Measurements from ENCODE around the gene PRELID1. TPM values are rescaled to one million over a fixed set of nuclear protein-coding genes. Genes with fewer than 3 reads are reported as not detected.

The PRELID1 gene
- total RNA-seq, 1 donor from 2014 or later = 88.2 TPM

- H3K9me3 Mint-ChIP-seq (ENCODE audit: unreplicated experiment) = peaks cover 1% of the 10 kb centered on the region
- H3K4me3 Mint-ChIP-seq (ENCODE audit: unreplicated experiment) = no peak overlapping the region
- H3K4me1 Mint-ChIP-seq (ENCODE audit: low read depth, unreplicated experiment) = peaks cover 13% of the 10 kb centered on the region
- no peak overlapping the region for H3K27ac Mint-ChIP-seq (ENCODE audit: unreplicated experiment)
- H3K27me3 Mint-ChIP-seq (ENCODE audit: unreplicated experiment) = peaks cover 8% of the 10 kb centered on the region
- H3K36me3 Mint-ChIP-seq (ENCODE audit: unreplicated experiment) = no peaks in the 10 kb centered on the region
- DNase-seq = no peak
- TF ChIP-seq CTCF (IDR thresholded peaks at IDR 0.05; ENCODE audit: partially characterized antibody, unreplicated experiment) = no peak
Observed at GRCh38 chr5:177327539-177328522, 24.2 kb downstream of the PRELID1 start.

GRCh38 chr5:177328545-177329231 is 25.1 kb downstream of the PRELID1 start:
- no peak for DNase-seq
- Mint-ChIP-seq H3K36me3 (ENCODE audit: unreplicated experiment) (no peaks in the 10 kb centered on the region), H3K27me3 (ENCODE audit: unreplicated experiment) (peaks cover 8% of the 10 kb centered on the region), H3K27ac (ENCODE audit: unreplicated experiment) (no peak overlapping the region), H3K4me1 (ENCODE audit: low read depth, unreplicated experiment) (peaks cover 19% of the 10 kb centered on the region), H3K4me3 (ENCODE audit: unreplicated experiment) (no peak overlapping the region), H3K9me3 (ENCODE audit: unreplicated experiment) (peaks cover 1% of the 10 kb centered on the region)
- no peak for TF ChIP-seq CTCF (IDR thresholded peaks at IDR 0.05; ENCODE audit: partially characterized antibody, unreplicated experiment)

GRCh38 chr5:177329883-177330282 is 26.3 kb downstream of the PRELID1 start:
- Mint-ChIP-seq H3K36me3 (ENCODE audit: unreplicated experiment) (no peaks in the 10 kb centered on the region), H3K27me3 (ENCODE audit: unreplicated experiment) (peaks cover 8% of the 10 kb centered on the region), H3K4me3 (ENCODE audit: unreplicated experiment) (no peak overlapping the region), H3K9me3 (ENCODE audit: unreplicated experiment) (peaks cover 5% of the 10 kb centered on the region), H3K4me1 (ENCODE audit: low read depth, unreplicated experiment) (peaks cover 22% of the 10 kb centered on the region), H3K27ac (ENCODE audit: unreplicated experiment) (no peak overlapping the region)
- no peak for DNase-seq
- TF ChIP-seq CTCF (IDR thresholded peaks at IDR 0.05; ENCODE audit: partially characterized antibody, unreplicated experiment) = no peak

GRCh38 chr5:177330991-177331842 is 27.6 kb downstream of the PRELID1 start:
- peaks cover under 1% of the 10 kb centered on the region for H3K36me3 Mint-ChIP-seq (ENCODE audit: unreplicated experiment)

More at GRCh38 chr5:177330991-177331842, 27.6 kb downstream of the PRELID1 start:
- H3K27ac Mint-ChIP-seq (ENCODE audit: unreplicated experiment) = peak overlapping the region; percentile 83
- H3K27me3 Mint-ChIP-seq (ENCODE audit: unreplicated experiment) = peaks cover 11% of the 10 kb centered on the region
- TF ChIP-seq CTCF (IDR thresholded peaks at IDR 0.05; ENCODE audit: partially characterized antibody, unreplicated experiment) = no peak
- no peak for DNase-seq
- peak overlapping the region; percentile 38 for H3K4me3 Mint-ChIP-seq (ENCODE audit: unreplicated experiment)
- H3K9me3 Mint-ChIP-seq (ENCODE audit: unreplicated experiment) = peaks cover 4% of the 10 kb centered on the region
- H3K4me1 Mint-ChIP-seq (ENCODE audit: low read depth, unreplicated experiment) = peaks cover 22% of the 10 kb centered on the region

Measured in glutamatergic neuron (in vitro differentiated cells).